Sigmoid colon (tissue), 4 donors: ENCODE data around the gene C1R.

ENCODE experiments used
- EP300 ChIP-seq, 4 donors: sonication (generic); formaldehyde crosslinking; IDR thresholded peaks; one replicate each; pipeline ENCODE4 v1.6.1; 2017; ENCODE audit warnings: antibody characterized with exemption in 4 of 4
- POLR2A ChIP-seq, 2 donors: fragments of 450-650 bp; IDR thresholded peaks; one replicate each; pipeline ENCODE4 v1.6.1; 2016; ENCODE audit warnings: antibody characterized with exemption in 2 of 2, mild to moderate bottlenecking in 2 of 2, moderate library complexity in 2 of 2
- POLR2AphosphoS5 ChIP-seq, 4 donors: sonication (generic); formaldehyde crosslinking; IDR thresholded peaks; one replicate each; pipeline ENCODE4 v1.6.1; 2017; ENCODE audit warnings: antibody characterized with exemption in 4 of 4
- TF ChIP-seq, protein P1 (sequence below), 4 experiments: fragments of 450-650 bp in 3 of 4; fragments of 200-600 bp in 1 of 4; IDR thresholded peaks; one replicate each; pipeline ENCODE4 v1.5.1; 2016 to 2019; ENCODE audit warnings: antibody characterized with exemption in 4 of 4, mild to moderate bottlenecking in 3 of 4, moderate library complexity in 2 of 4

DNA sequence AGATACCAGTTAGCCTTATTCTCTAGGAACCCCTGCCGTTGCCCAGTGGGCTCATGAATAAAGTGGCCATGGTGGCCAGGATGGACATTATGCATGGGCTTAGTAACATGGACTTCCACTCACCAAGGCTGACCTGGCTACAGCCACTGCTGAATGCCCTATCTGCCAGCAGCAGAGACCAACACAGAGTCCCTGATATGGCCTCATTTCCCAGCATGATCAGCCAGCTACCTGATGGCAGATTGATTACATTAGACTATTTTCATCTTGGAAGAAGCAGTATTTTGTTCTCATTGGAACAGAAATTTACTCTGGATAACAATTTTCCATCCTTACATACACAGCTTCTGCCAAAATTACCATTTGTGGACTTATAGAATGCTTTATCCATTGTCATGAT is 57.8 kb downstream of the C1R start:
- TF ChIP-seq, protein P1, sequence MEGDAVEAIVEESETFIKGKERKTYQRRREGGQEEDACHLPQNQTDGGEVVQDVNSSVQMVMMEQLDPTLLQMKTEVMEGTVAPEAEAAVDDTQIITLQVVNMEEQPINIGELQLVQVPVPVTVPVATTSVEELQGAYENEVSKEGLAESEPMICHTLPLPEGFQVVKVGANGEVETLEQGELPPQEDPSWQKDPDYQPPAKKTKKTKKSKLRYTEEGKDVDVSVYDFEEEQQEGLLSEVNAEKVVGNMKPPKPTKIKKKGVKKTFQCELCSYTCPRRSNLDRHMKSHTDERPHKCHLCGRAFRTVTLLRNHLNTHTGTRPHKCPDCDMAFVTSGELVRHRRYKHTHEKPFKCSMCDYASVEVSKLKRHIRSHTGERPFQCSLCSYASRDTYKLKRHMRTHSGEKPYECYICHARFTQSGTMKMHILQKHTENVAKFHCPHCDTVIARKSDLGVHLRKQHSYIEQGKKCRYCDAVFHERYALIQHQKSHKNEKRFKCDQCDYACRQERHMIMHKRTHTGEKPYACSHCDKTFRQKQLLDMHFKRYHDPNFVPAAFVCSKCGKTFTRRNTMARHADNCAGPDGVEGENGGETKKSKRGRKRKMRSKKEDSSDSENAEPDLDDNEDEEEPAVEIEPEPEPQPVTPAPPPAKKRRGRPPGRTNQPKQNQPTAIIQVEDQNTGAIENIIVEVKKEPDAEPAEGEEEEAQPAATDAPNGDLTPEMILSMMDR (IDR thresholded peaks at IDR 0.05) = no peak
- no peak for TF ChIP-seq EP300 (IDR thresholded peaks at IDR 0.05)
- no peak for TF ChIP-seq POLR2A (IDR thresholded peaks at IDR 0.05)
- no peak for TF ChIP-seq POLR2AphosphoS5 (IDR thresholded peaks at IDR 0.05)
